K562 (cell line): Measurements from ENCODE around the gene SAE1. TPM values are rescaled to one million over a fixed set of nuclear protein-coding genes. Genes with fewer than 3 reads are reported as not detected.

Experiments used
- ATAC-seq: fragments of 200-7000 bp; cut with Tn5 transposase; 3 replicates; pipeline ENCODE4 v1.9.1; 2020; ENCODE audit warnings: moderate library complexity
- BruUV-seq: library from RNA; stranded (reverse); fragments of 400-500 nt; replicated peaks from 2 replicates; lab custom pipeline; 2021; lab: Mats Ljungman, UMichigan
- CTCF ChIA-PET: fragments of 300-600 bp; formaldehyde crosslinking; extraction: SDS; loops from one replicate; lab custom pipeline; 2021; ENCODE audit warnings: low intra/inter-chr PET ratio; lab: Yijun Ruan, JAX
- POLR2A ChIA-PET: fragments of 300-600, 350-650 bp; sonication (Branson Sonifier 250); formaldehyde crosslinking; extraction: SDS; loops from one replicate; lab custom pipeline; 2021; ENCODE audit warnings: antibody characterized with exemption, inconsistent platforms; lab: Yijun Ruan, JAX
- DNase-seq, 4 experiments: peaks; one replicate each; pipeline versions ENCODE4 v3.0.0 to v3.0.0-alpha.2; 2011 to 2018; ENCODE audit warnings: low spot score in 3 of 4, mixed read lengths in 3 of 4; ENCODE audit errors: extremely low read depth in 1 of 4
- FAIRE-seq: peaks from 2 replicates; lab custom pipeline; 2011; peaks lifted over from hg19 to GRCh38; lab: Jason Lieb, UNC
- H2AFZ ChIP-seq: 2 replicates; pipeline ENCODE4 v1.6.0; 2011; ENCODE audit warnings: low read depth, low read length, control low read depth, inconsistent platforms
- H3K27ac ChIP-seq: fragments of 200-600 bp; 3 replicates; pipeline ENCODE4 v1.8.0; 2011; ENCODE audit warnings: low read depth, mild to moderate bottlenecking, control low read depth, inconsistent platforms, low read length, moderate library complexity, mixed read lengths; ENCODE audit errors: extremely low read depth
- H3K27me3 ChIP-seq, 2 experiments: fragments of 300-600 bp in 1 of 2; 2 replicates in 1 of 2; 3 replicates in 1 of 2; pipeline versions ENCODE4 v1.6.0 to v1.8.0; 2011; ENCODE audit warnings: inconsistent platforms in 2 of 2, low read length in 2 of 2, mild to moderate bottlenecking in 1 of 2, mixed read lengths in 1 of 2, moderate library complexity in 1 of 2; ENCODE audit not compliant: control insufficient read depth in 2 of 2, insufficient read depth in 2 of 2
- H3K36me3 ChIP-seq: fragments of 300-600 bp; 3 replicates; pipeline ENCODE4 v1.8.0; 2011; ENCODE audit warnings: mild to moderate bottlenecking, low read length, inconsistent platforms; ENCODE audit not compliant: control insufficient read depth, insufficient read depth
- H3K4me1 ChIP-seq, 2 experiments: fragments of 200-600 bp in 1 of 2; replicated peaks in 1 of 2; 2 replicates in 1 of 2; 3 replicates in 1 of 2; pipeline versions ENCODE4 v1.5.1 to v1.8.0; 2011; ENCODE audit warnings: inconsistent platforms in 2 of 2, low read length in 2 of 2, mild to moderate bottlenecking in 1 of 2, mixed read lengths in 1 of 2, moderate library complexity in 1 of 2; ENCODE audit not compliant: control insufficient read depth in 2 of 2, insufficient read depth in 2 of 2
- H3K4me2 ChIP-seq: 2 replicates; pipeline ENCODE4 v1.6.1; 2011; ENCODE audit warnings: low read length, control low read depth, inconsistent platforms, mixed read lengths; ENCODE audit not compliant: insufficient read depth
- H3K4me3 ChIP-seq: fragments of 200-600 bp; sonication (generic), shearing (Covaris generic); 2 replicates; pipeline ENCODE4 v1.5.1; 2016; ENCODE audit warnings: control low read depth, inconsistent platforms
- H3K79me2 ChIP-seq: fragments of 200-600 bp; 3 replicates; pipeline ENCODE4 v1.8.0; 2011; ENCODE audit warnings: low read length, inconsistent platforms; ENCODE audit not compliant: control insufficient read depth, insufficient read depth
- H3K9ac ChIP-seq, 2 experiments: 2 replicates each; pipeline versions ENCODE4 v1.6.0 to v1.6.1; 2011; ENCODE audit warnings: low read depth in 2 of 2, low read length in 2 of 2, control low read depth in 1 of 2, inconsistent platforms in 1 of 2, mild to moderate bottlenecking in 1 of 2, mixed read lengths in 1 of 2; ENCODE audit not compliant: insufficient read depth in 1 of 2
- H3K9me1 ChIP-seq: one replicate; pipeline ENCODE4 v1.6.0; 2011; ENCODE audit warnings: inconsistent platforms, mild to moderate bottlenecking, low read length, moderate library complexity; ENCODE audit not compliant: control insufficient read depth, insufficient read depth
- H3K9me3 ChIP-seq: replicated peaks from 2 replicates; pipeline ENCODE4 v1.5.1; 2011; ENCODE audit warnings: low read depth, low read length, inconsistent platforms; ENCODE audit not compliant: control insufficient read depth, insufficient read depth
- H4K20me1 ChIP-seq: replicated peaks from 2 replicates; pipeline ENCODE4 v1.6.1; 2011; ENCODE audit warnings: low read length, inconsistent platforms, mixed read lengths; ENCODE audit not compliant: control insufficient read depth, insufficient read depth
- BDP1 ChIP-seq: IDR thresholded peaks from 3 replicates; pipeline ENCODE4 v1.6.1; 2011; ENCODE audit not compliant: insufficient read length, insufficient read depth
- BRD4 ChIP-seq: fragments of 200-600 bp; sonication (generic); IDR thresholded peaks from 2 replicates; pipeline ENCODE4 v1.6.1; 2017; ENCODE audit warnings: inconsistent platforms
- PHB2 ChIP-seq: fragments of 450-650 bp; IDR thresholded peaks from 2 replicates; pipeline ENCODE4 v1.6.1; 2017; ENCODE audit warnings: low read depth
- PHTF2 ChIP-seq: fragments of 250-450 bp; sonication (Bioruptor Pico); IDR thresholded peaks from 2 replicates; pipeline ENCODE4 v1.5.0; 2021; ENCODE audit warnings: mild to moderate bottlenecking
- POLR2G ChIP-seq: fragments of 200-400 bp; formaldehyde crosslinking; IDR thresholded peaks from 2 replicates; pipeline ENCODE4 v1.6.1; 2017; ENCODE audit warnings: low read depth, mild to moderate bottlenecking, antibody characterized with exemption, low read length, moderate library complexity
- PTTG1 ChIP-seq: fragments of 450-650 bp; IDR thresholded peaks from 2 replicates; pipeline ENCODE4 v1.6.1; 2016; ENCODE audit warnings: low read depth, mild to moderate bottlenecking, missing genetic modification characterization, missing compliant biosample characterization
- RBM39 ChIP-seq: fragments of 200-400 bp; formaldehyde crosslinking; optimal IDR thresholded peaks from 2 replicates; pipeline ENCODE3; 2018; ENCODE audit warnings: low read depth, low read length
- TAL1 ChIP-seq: fragments of 450-650 bp; IDR thresholded peaks from 2 replicates; pipeline ENCODE4 v1.6.1; 2016; ENCODE audit warnings: mild to moderate bottlenecking
- ZBTB8A ChIP-seq: fragments of 450-650 bp; IDR thresholded peaks from 2 replicates; pipeline ENCODE4 v1.6.1; 2018; ENCODE audit warnings: mild to moderate bottlenecking, moderate library complexity; ENCODE audit not compliant: partially characterized antibody
- ZFP1 ChIP-seq: fragments of 450-650 bp; formaldehyde crosslinking; IDR thresholded peaks from 2 replicates; pipeline ENCODE4 v1.4.0; 2020; ENCODE audit warnings: mild to moderate bottlenecking, mixed read lengths
- ZNF121 ChIP-seq: sonication (generic); formaldehyde crosslinking; conservative IDR thresholded peaks from 2 replicates; pipeline ENCODE4 v1.8.0; 2022; ENCODE audit warnings: missing genetic modification reagents
- ZNF143 ChIP-seq: sonication (generic); formaldehyde crosslinking; IDR thresholded peaks from 2 replicates; pipeline ENCODE4 v1.9.0; 2022; ENCODE audit warnings: mild to moderate bottlenecking, missing genetic modification reagents
- ZNF644 ChIP-seq: fragments of 200-800 bp; sonication (Bioruptor generic); IDR thresholded peaks from 2 replicates; pipeline ENCODE4 v1.6.1; 2016; ENCODE audit warnings: low read depth, missing genetic modification characterization, missing compliant biosample characterization
- ZNF699 ChIP-seq: fragments of 250-450 bp; sonication (Bioruptor Pico); IDR thresholded peaks from 2 replicates; pipeline ENCODE4 v1.8.0; 2021; ENCODE audit warnings: mild to moderate bottlenecking, moderate library complexity; ENCODE audit not compliant: insufficient replicate concordance
- WGBS: fragments of 100-300 bp; shearing (Covaris generic); methylation state at CpG from one replicate; pipeline ENCODE4 v1.1.6; 2016; ENCODE audit warnings: low coverage, mixed read lengths; ENCODE audit not compliant: insufficient coverage; ENCODE audit errors: missing lambda C conversion rate; 5-methylcytosine and 5-hydroxymethylcytosine counted together
- in situ Hi-C: fragments of 300-500 bp; cut with MboI; formaldehyde crosslinking; loops from 4 replicates; pipeline ENCODE4 v1.15.0; 2018; ENCODE audit warnings: inconsistent platforms, mixed read lengths
- intact Hi-C: fragments of 100-400 bp; cut with micrococcal nuclease; formaldehyde crosslinking; loops from 2 replicates; pipeline ENCODE4 v1.14.2; 2022
- polyA plus RNA-seq, 8 experiments: library from polyadenylated mRNA; depleted of rRNA in 4 of 8; stranded (reverse) in 5 of 8; unstranded in 3 of 8; fragments of >200 nt; fragmentation: Nextera tagmentation in 2 of 8; fragmentation: Illumina TruSeq in 1 of 8; extraction: Ambion mirVana in 2 of 8; extraction: Trizol in 1 of 8; gene quantifications; 2 replicates each; pipeline versions ENCODE4 v1.2.1 to v1.2.3, GENCODE V29; 2011 to 2014; ENCODE audit warnings: inconsistent platforms in 1 of 8, missing spikeins in 1 of 8
- total RNA-seq, 7 experiments: library from RNA; depleted of rRNA in 6 of 7; stranded (reverse); fragments of >200 nt in 6 of 7; fragmentation: Illumina TruSeq in 2 of 7; extraction: Trizol in 2 of 7; gene quantifications; 2 replicates each; pipeline versions ENCODE4 v1.2.1 to v1.2.3, GENCODE V29; 2011 to 2021; ENCODE audit warnings: low replicate concordance in 1 of 7
- TF ChIP-seq, protein P1 (sequence below): fragments of 450-650 bp; IDR thresholded peaks from 2 replicates; pipeline ENCODE4 v1.6.1; 2017; ENCODE audit warnings: mild to moderate bottlenecking, moderate library complexity
- TF ChIP-seq, protein P2 (sequence below): fragments of 150-350 bp; IDR thresholded peaks from 2 replicates; pipeline ENCODE4 v1.6.1; 2014; ENCODE audit warnings: low read depth, mild to moderate bottlenecking, low read length, borderline replicate concordance
- TF ChIP-seq, protein P3 (sequence below): fragments of 450-650 bp; formaldehyde crosslinking; IDR thresholded peaks from 2 replicates; pipeline ENCODE4 v1.4.0; 2022; ENCODE audit warnings: mild to moderate bottlenecking, moderate library complexity

SAE1 gene
- total and polyA plus RNA-seq, 9 of the 15 experiments (the other 6 are each of a cell fraction or from before 2014, with no cell fraction given), result 82.8 to 299 (median 217) TPM

DNA sequence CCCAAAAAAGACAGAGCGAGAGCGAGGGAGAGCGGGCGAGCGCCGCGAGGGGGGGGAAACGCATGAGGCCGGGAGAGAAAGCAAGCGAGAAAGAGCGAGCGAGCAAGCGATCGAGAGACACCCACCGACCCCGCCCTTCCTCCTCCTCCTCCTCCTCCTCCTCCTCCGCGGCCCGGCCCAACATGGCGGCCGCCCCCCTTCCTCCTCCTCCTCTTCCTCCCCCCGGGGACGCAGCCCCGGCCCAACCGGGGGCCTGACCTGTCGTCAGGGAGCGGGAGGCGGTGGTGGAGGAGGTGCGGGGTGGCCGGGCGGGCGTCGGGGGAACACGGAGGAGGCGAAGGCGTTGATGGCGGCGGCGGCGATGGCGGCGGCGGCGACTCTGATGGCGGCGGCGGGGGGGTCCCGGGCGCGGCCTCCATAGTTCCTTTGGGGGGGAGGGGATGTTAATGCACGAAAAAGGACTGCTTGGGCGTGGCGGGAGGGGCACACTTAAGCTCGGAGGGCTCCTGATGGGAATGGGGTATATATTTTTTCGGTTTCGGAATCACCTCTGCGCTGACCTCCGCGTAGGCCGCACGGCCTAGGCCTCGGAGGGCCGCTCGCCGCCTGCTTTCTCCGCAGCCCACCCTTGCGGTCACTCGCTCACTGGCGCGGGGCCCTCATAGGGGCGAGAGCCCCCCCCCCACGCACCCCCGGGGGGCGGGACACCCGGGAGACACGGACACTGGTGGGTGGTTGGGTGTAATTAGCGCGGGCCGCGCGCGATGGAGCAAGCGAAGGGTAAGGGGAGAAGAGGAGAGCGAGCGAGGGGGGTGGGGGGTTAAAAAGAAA lies 18.3 kb upstream of the SAE1 start:
- H3K4me1 ChIP-seq, result peaks cover 20 to 22% of the 10 kb centered on the region in 2 experiments
- DNase-seq, result peak; percentile 84 to 94 (median 85)
- H3K9me3 ChIP-seq, result no peaks in the 10 kb centered on the region
- in situ Hi-C loops, result no loop called here
- TSS peak; percentile 37 for BruUV-seq
- peak overlapping the region; percentile 40; the same call in 1 of the 2 replicates for H2AFZ ChIP-seq
- peak; percentile 56 for FAIRE-seq
- H4K20me1 ChIP-seq, result no peaks in the 10 kb centered on the region
- H3K9me1 ChIP-seq, result no peaks in the 10 kb centered on the region
- intact Hi-C loops, result loop anchor here (2.0 to 5.0 kb wide), 2 partner anchors 18 to 250 kb away; partner anchors contain the start of genes ARHGAP35 and SAE1
- peaks cover 28% of the 10 kb centered on the region; the same call in 2 of the 3 replicates for H3K36me3 ChIP-seq
- H3K27me3 ChIP-seq, result no peaks in the 10 kb centered on the region
- POLR2A ChIA-PET, result interaction anchor here (0.6 to 3.0 kb wide), 19 partner anchors 9 to 324 kb away, joined by 3 to 31 read pairs (median 8); partner anchors contain the start of genes SAE1 and SLC1A5
- peak overlapping the region; percentile 98 to 99 for H3K9ac ChIP-seq
- 1% methylated on average over 15 of the region's 85 CpGs for WGBS
- H3K79me2 ChIP-seq, result peaks cover 51% of the 10 kb centered on the region
- peak overlapping the region; percentile 89 for H3K4me3 ChIP-seq
- H3K4me2 ChIP-seq, result peak overlapping the region; percentile 88
- peak; percentile 57 for ATAC-seq
- CTCF ChIA-PET, result no interaction called here
- peak overlapping the region; percentile 96 for H3K27ac ChIP-seq
- no peak for TF ChIP-seq ZNF121 (CRISPR knock-in tag)
- TF ChIP-seq, protein P1, sequence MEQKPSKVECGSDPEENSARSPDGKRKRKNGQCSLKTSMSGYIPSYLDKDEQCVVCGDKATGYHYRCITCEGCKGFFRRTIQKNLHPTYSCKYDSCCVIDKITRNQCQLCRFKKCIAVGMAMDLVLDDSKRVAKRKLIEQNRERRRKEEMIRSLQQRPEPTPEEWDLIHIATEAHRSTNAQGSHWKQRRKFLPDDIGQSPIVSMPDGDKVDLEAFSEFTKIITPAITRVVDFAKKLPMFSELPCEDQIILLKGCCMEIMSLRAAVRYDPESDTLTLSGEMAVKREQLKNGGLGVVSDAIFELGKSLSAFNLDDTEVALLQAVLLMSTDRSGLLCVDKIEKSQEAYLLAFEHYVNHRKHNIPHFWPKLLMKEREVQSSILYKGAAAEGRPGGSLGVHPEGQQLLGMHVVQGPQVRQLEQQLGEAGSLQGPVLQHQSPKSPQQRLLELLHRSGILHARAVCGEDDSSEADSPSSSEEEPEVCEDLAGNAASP, result no peak
- TF ChIP-seq ZBTB8A, result no peak
- no peak for TF ChIP-seq ZFP1 (CRISPR knock-in tag)
- peak; percentile 92 for TF ChIP-seq POLR2G
- TF ChIP-seq ZNF143 (CRISPR knock-in tag), result no peak; the same call in 1 of the 2 replicates
- no peak for TF ChIP-seq BDP1
- no peak for TF ChIP-seq RBM39
- peak; percentile 55 for TF ChIP-seq ZNF644
- TF ChIP-seq BRD4, result peak; percentile 98
- TF ChIP-seq PHB2, result peak; percentile 25; the same call in 1 of the 2 replicates
- TF ChIP-seq PTTG1 (tag), result no peak
- TF ChIP-seq, protein P2, sequence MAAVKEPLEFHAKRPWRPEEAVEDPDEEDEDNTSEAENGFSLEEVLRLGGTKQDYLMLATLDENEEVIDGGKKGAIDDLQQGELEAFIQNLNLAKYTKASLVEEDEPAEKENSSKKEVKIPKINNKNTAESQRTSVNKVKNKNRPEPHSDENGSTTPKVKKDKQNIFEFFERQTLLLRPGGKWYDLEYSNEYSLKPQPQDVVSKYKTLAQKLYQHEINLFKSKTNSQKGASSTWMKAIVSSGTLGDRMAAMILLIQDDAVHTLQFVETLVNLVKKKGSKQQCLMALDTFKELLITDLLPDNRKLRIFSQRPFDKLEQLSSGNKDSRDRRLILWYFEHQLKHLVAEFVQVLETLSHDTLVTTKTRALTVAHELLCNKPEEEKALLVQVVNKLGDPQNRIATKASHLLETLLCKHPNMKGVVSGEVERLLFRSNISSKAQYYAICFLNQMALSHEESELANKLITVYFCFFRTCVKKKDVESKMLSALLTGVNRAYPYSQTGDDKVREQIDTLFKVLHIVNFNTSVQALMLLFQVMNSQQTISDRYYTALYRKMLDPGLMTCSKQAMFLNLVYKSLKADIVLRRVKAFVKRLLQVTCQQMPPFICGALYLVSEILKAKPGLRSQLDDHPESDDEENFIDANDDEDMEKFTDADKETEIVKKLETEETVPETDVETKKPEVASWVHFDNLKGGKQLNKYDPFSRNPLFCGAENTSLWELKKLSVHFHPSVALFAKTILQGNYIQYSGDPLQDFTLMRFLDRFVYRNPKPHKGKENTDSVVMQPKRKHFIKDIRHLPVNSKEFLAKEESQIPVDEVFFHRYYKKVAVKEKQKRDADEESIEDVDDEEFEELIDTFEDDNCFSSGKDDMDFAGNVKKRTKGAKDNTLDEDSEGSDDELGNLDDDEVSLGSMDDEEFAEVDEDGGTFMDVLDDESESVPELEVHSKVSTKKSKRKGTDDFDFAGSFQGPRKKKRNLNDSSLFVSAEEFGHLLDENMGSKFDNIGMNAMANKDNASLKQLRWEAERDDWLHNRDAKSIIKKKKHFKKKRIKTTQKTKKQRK, result no peak
- no peak for TF ChIP-seq PHTF2
- TF ChIP-seq ZNF699 (CRISPR knock-in tag), result no peak
- TF ChIP-seq, protein P3, sequence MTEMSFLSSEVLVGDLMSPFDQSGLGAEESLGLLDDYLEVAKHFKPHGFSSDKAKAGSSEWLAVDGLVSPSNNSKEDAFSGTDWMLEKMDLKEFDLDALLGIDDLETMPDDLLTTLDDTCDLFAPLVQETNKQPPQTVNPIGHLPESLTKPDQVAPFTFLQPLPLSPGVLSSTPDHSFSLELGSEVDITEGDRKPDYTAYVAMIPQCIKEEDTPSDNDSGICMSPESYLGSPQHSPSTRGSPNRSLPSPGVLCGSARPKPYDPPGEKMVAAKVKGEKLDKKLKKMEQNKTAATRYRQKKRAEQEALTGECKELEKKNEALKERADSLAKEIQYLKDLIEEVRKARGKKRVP (CRISPR knock-in tag), result peak; percentile 40; the same call in 1 of the 2 replicates
- no peak for TF ChIP-seq TAL1
